GM12878 (cell line): ENCODE measurements around the gene SPRYD3. TPM values are rescaled to one million over a fixed set of nuclear protein-coding genes. Genes with fewer than 3 reads are reported as not detected.

ENCODE experiments used
- ATAC-seq: fragments of 200-7000 bp; cut with Tn5 transposase; 3 replicates; pipeline ENCODE4 v1.9.1; 2020; ENCODE audit warnings: mild to moderate bottlenecking, moderate library complexity
- BruUV-seq: library from RNA; stranded (reverse); fragments of 400-500 nt; replicated peaks from 2 replicates; lab custom pipeline; 2021; lab: Mats Ljungman, UMichigan
- CTCF ChIA-PET: fragments of 300-600 bp; sonication (Branson Sonifier 250); formaldehyde crosslinking; extraction: SDS; loops from one replicate; lab custom pipeline; 2021; ENCODE audit warnings: inconsistent platforms; lab: Yijun Ruan, JAX
- POLR2A ChIA-PET: fragments of 350-600 bp; formaldehyde crosslinking; extraction: SDS; loops from one replicate; lab custom pipeline; 2021; ENCODE audit warnings: inconsistent platforms; lab: Charles Lee
- RAD21 ChIA-PET: fragments of 300-600 bp; sonication (Branson Sonifier 250); formaldehyde crosslinking; loops from one replicate; lab custom pipeline; 2023; ENCODE audit warnings: antibody characterized with exemption; ENCODE audit not compliant: unreplicated experiment; lab: Charles Lee
- SMC1A ChIA-PET: fragments of 300-600 bp; sonication (Branson Sonifier 250); formaldehyde crosslinking; loops from one replicate; lab custom pipeline; 2023; ENCODE audit not compliant: unreplicated experiment, uncharacterized antibody; lab: Charles Lee
- DNase-seq: peaks from one replicate; pipeline ENCODE4 v3.0.0-alpha.2; 2011; ENCODE audit warnings: low read depth, low spot score
- FAIRE-seq: peaks from 3 replicates; lab custom pipeline; 2011; peaks lifted over from hg19 to GRCh38; lab: Jason Lieb, UNC
- H2AFZ ChIP-seq: 2 replicates; pipeline ENCODE4 v1.6.0; 2011; ENCODE audit warnings: low read depth, low read length, control low read depth; ENCODE audit not compliant: control insufficient read depth
- H3K27ac ChIP-seq: 2 replicates; pipeline ENCODE4 v1.5.1; 2011; ENCODE audit warnings: control low read depth; ENCODE audit not compliant: control insufficient read depth, insufficient read depth
- H3K27me3 ChIP-seq, 2 experiments: replicated peaks in 1 of 2; 2 replicates each; pipeline versions ENCODE4 v1.6.0 to v1.6.1; 2011; ENCODE audit warnings: low read length in 1 of 2; ENCODE audit not compliant: control insufficient read depth in 2 of 2, insufficient read depth in 2 of 2
- H3K36me3 ChIP-seq, 2 experiments: 2 replicates each; pipeline ENCODE4 v1.5.1; 2011; ENCODE audit warnings: low read length in 1 of 2; ENCODE audit not compliant: control insufficient read depth in 2 of 2, insufficient read depth in 2 of 2
- H3K4me1 ChIP-seq: 2 replicates; pipeline ENCODE4 v1.6.1; 2011; ENCODE audit warnings: mild to moderate bottlenecking, low read length, moderate library complexity, mixed read lengths; ENCODE audit not compliant: control insufficient read depth, insufficient read depth
- H3K4me2 ChIP-seq: 2 replicates; pipeline ENCODE4 v1.6.0; 2011; ENCODE audit warnings: control low read depth; ENCODE audit not compliant: control insufficient read depth, insufficient read depth
- H3K4me3 ChIP-seq: fragments of 200-600 bp; sonication (generic); 2 replicates; pipeline ENCODE4 v1.5.1; 2016
- H3K79me2 ChIP-seq: 2 replicates; pipeline ENCODE4 v1.6.0; 2011; ENCODE audit warnings: low read length; ENCODE audit not compliant: control insufficient read depth, insufficient read depth
- H3K9ac ChIP-seq: 2 replicates; pipeline ENCODE4 v1.8.0; 2011; ENCODE audit warnings: low read length, control low read depth, mixed read lengths; ENCODE audit not compliant: control insufficient read depth, insufficient read depth
- H3K9me3 ChIP-seq: replicated peaks from 3 replicates; pipeline ENCODE4 v1.5.1; 2011; ENCODE audit warnings: mild to moderate bottlenecking, low read length; ENCODE audit not compliant: control insufficient read depth, insufficient read depth
- H4K20me1 ChIP-seq: 2 replicates; pipeline ENCODE4 v1.6.0; 2011; ENCODE audit not compliant: control insufficient read depth, insufficient read depth
- ASH2L ChIP-seq: fragments of 300-600, 200-600 bp; sonication (generic); IDR thresholded peaks from 2 replicates; pipeline ENCODE4 v1.6.1; 2017; ENCODE audit warnings: low read depth, mild to moderate bottlenecking, borderline replicate concordance
- ESRRA ChIP-seq: IDR thresholded peaks from 2 replicates; pipeline ENCODE4 v1.6.1; 2012; ENCODE audit warnings: mild to moderate bottlenecking, low read length, improper control_type of control experiment
- IRF4 ChIP-seq: IDR thresholded peaks from 2 replicates; pipeline ENCODE4 v1.6.1; 2011; ENCODE audit warnings: low read depth, low read length
- JUND ChIP-seq: IDR thresholded peaks from 2 replicates; pipeline ENCODE4 v1.6.1; 2012; ENCODE audit warnings: low read depth, mild to moderate bottlenecking, low read length, improper control_type of control experiment, moderate library complexity
- NFYB ChIP-seq: IDR thresholded peaks from 2 replicates; pipeline ENCODE4 v1.6.1; 2011; ENCODE audit warnings: low read depth, mild to moderate bottlenecking, low read length, improper control_type of control experiment, moderate library complexity; ENCODE audit not compliant: insufficient read depth
- NRF1 ChIP-seq: conservative IDR thresholded peaks from 2 replicates; pipeline ENCODE4 v1.6.1; 2011; ENCODE audit warnings: mild to moderate bottlenecking, low read depth, low read length, improper control_type of control experiment
- PML ChIP-seq: IDR thresholded peaks from 2 replicates; pipeline ENCODE4 v1.6.1; 2012; ENCODE audit warnings: low read length, inconsistent platforms
- whole genome bisulfite sequencing: methylation state at CpG from one replicate; pipeline ENCODE4 v1.1.6; 2016; ENCODE audit warnings: low lambda C conversion rate; ENCODE audit not compliant: insufficient replicate concordance, insufficient coverage; ENCODE audit errors: missing lambda C conversion rate; 5-methylcytosine and 5-hydroxymethylcytosine counted together
- in situ Hi-C: fragments of 300-500 bp; cut with MboI; formaldehyde crosslinking; loops from 9 replicates; pipeline ENCODE4 v1.14.3; 2018; ENCODE audit warnings: mixed read lengths
- intact Hi-C: fragments of 100-400 bp; cut with micrococcal nuclease; formaldehyde crosslinking; loops from one replicate; pipeline ENCODE4 v1.14.2; 2022; ENCODE audit not compliant: unreplicated experiment
- polyA plus RNA-seq, 11 experiments: library from polyadenylated mRNA; depleted of rRNA in 4 of 11; unstranded in 6 of 11; stranded (reverse) in 5 of 11; fragments of >200 nt; fragmentation: Nextera tagmentation in 4 of 11; fragmentation: Illumina TruSeq in 1 of 11; extraction: Ambion mirVana in 4 of 11; extraction: Trizol in 1 of 11; gene quantifications; 1 replicate in 1 of 11; 2 replicates in 10 of 11; pipeline versions ENCODE4 v1.2.1 to v1.2.3, GENCODE V29; 2011 to 2016; ENCODE audit warnings: inconsistent platforms in 2 of 11, missing spikeins in 2 of 11, low read depth in 1 of 11
- total RNA-seq, 4 experiments: library from RNA; depleted of rRNA in 3 of 4; stranded (reverse); fragments of >200 nt in 3 of 4; fragmentation: Illumina TruSeq in 1 of 4; extraction: Trizol in 1 of 4; gene quantifications; 2 replicates each; pipeline versions ENCODE4 v1.2.1 to v1.2.3, GENCODE V29; 2013 to 2021

Gene SPRYD3
- total and polyA plus RNA-seq, 10 of the 15 experiments (the other 5 are each of a cell fraction or from before 2014, with no cell fraction given) = 2.3 to 26.4 (median 20.2) TPM

DNA sequence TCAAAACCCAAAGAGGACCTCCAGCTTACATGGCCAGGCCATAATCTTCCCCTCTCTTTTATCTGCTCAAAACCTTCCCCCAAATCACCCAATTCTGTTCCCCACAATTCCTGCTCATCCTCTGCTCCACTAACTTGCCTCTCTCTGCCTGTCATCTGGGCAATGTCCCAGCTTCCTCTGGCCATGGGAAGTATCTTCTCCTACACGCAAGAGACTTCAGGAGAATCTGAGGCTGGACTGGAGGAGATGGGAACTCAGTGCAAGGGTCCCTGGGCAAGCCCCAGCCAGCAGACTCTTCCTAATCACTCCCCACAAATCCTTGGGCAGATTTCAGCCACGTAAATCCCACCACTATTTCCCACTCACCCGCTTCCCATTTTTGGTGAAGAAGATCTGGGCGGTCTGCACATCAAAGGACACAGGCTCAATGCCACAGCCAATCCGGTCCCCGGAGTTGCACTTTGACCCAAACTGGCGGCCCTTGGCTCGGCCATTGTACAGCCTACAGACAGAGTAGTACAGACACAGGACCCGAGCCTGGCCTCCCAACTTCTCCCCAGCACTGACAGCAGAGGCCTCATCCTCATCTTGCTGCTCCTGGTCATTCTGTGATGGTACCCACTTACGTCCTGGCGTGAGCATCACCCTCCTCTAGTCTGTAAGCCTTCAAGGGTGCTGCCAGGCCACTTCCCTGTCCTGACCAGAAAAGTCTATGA is 4.7 kb downstream of the SPRYD3 start:
- 90% methylated on average over 11 of the region's 11 CpGs for WGBS
- H3K27me3 ChIP-seq = no peaks in the 10 kb centered on the region
- CTCF ChIA-PET = interaction anchor here (1.0 to 13.2 kb wide), 4 partner anchors 9 to 26 kb away, joined by 3 to 355 read pairs (median 91); partner anchors contain the start of genes IGFBP6 and SOAT2
- in situ Hi-C loops = no loop called here
- H3K36me3 ChIP-seq = peaks cover 2 to 10% of the 10 kb centered on the region in 2 experiments; a peak in 3 of 4 replicates
- no peak overlapping the region for H3K4me3 ChIP-seq
- RAD21 ChIA-PET = no interaction called here
- TF ChIP-seq JUND (no peak), IRF4 (no peak), PML (no peak), NRF1 (no peak), ESRRA (no peak), ASH2L (no peak), NFYB (no peak)
- TF ChIP-seq, all 136 proteins: peak for 0
- intact Hi-C loops = no loop called here
- DNase-seq = no peak
- H3K79me2 ChIP-seq = peaks cover 6% of the 10 kb centered on the region
- no peaks in the 10 kb centered on the region; the same call in 1 of the 2 replicates for H4K20me1 ChIP-seq
- ChIA-PET SMC1A (interaction anchor here (0.8 to 1.2 kb wide), 2 partner anchors 12 to 24 kb away, joined by 4 to 5 read pairs; no protein-coding TSS in a partner anchor), POLR2A (no interaction called here)
- no peak overlapping the region for H3K27ac ChIP-seq
- H3K9ac ChIP-seq = no peak overlapping the region
- no peaks in the 10 kb centered on the region for H3K9me3 ChIP-seq
- no TSS peak for BruUV-seq
- ATAC-seq = no peak
- no peak overlapping the region for H2AFZ ChIP-seq
- H3K4me1 ChIP-seq = no peaks in the 10 kb centered on the region; the same call in none of the 2 replicates
- FAIRE-seq = no peak
- no peak overlapping the region for H3K4me2 ChIP-seq
